Endodermal cell (in vitro differentiated cells): ENCODE data around the gene EPHX1. TPM values are rescaled to one million over a fixed set of nuclear protein-coding genes. Genes with fewer than 3 reads are reported as not detected.

ENCODE experiments used
- DNase-seq: peaks from one replicate; pipeline ENCODE4 v3.0.0-alpha.2; 2017
- H3K27ac ChIP-seq: 2 replicates; pipeline ENCODE4 v1.5.1; 2013; ENCODE audit warnings: mild to moderate bottlenecking, low read depth, low read length, moderate library complexity
- H3K27me3 ChIP-seq: 2 replicates; pipeline ENCODE4 v1.6.1; 2013; ENCODE audit warnings: mild to moderate bottlenecking, low read length, moderate library complexity; ENCODE audit not compliant: insufficient read depth, control insufficient read depth, poor library complexity, severe bottlenecking
- H3K36me3 ChIP-seq: 2 replicates; pipeline ENCODE4 v1.7.0; 2013; ENCODE audit warnings: mild to moderate bottlenecking, low read length, moderate library complexity; ENCODE audit not compliant: control insufficient read depth, insufficient read depth
- H3K4me1 ChIP-seq: one replicate; pipeline ENCODE4 v1.7.0; 2013; ENCODE audit warnings: low read length; ENCODE audit not compliant: control insufficient read depth, insufficient read depth
- H3K4me3 ChIP-seq: 2 replicates; pipeline ENCODE4 v1.5.1; 2013; ENCODE audit warnings: mild to moderate bottlenecking, low read length, moderate library complexity
- H3K9ac ChIP-seq: 2 replicates; pipeline ENCODE4 v1.6.1; 2013; ENCODE audit warnings: mild to moderate bottlenecking, low read length, moderate library complexity; ENCODE audit not compliant: poor library complexity, severe bottlenecking; ENCODE audit errors: extremely low read depth
- H3K9me3 ChIP-seq: 2 replicates; pipeline ENCODE4 v1.6.1; 2013; ENCODE audit warnings: mild to moderate bottlenecking, low read length, moderate library complexity; ENCODE audit not compliant: control insufficient read depth
- H3K27ac Mint-ChIP-seq: 2 replicates; pipeline ENCODE4 v1.8.0; 2020; ENCODE audit warnings: mixed read lengths
- H3K27me3 Mint-ChIP-seq: 2 replicates; pipeline ENCODE4 v1.8.0; 2021; ENCODE audit warnings: mild to moderate bottlenecking, mixed read lengths; ENCODE audit not compliant: insufficient read depth
- H3K36me3 Mint-ChIP-seq: 2 replicates; pipeline ENCODE4 v1.8.0; 2020; ENCODE audit warnings: low read depth, mixed read lengths
- H3K4me1 Mint-ChIP-seq: 2 replicates; pipeline ENCODE4 v1.8.0; 2020; ENCODE audit warnings: mixed read lengths
- H3K4me3 Mint-ChIP-seq: 2 replicates; pipeline ENCODE4 v1.8.0; 2020; ENCODE audit warnings: mild to moderate bottlenecking, moderate library complexity, mixed read lengths
- H3K9me3 Mint-ChIP-seq: 2 replicates; pipeline ENCODE4 v1.8.0; 2020; ENCODE audit warnings: mild to moderate bottlenecking, mixed read lengths
- CTCF ChIP-seq: fragments of 200-600 bp; sonication (generic); conservative IDR thresholded peaks from 2 replicates; pipeline ENCODE4 v1.5.0; 2021; ENCODE audit warnings: antibody characterized with exemption, mild to moderate bottlenecking
- WGBS, 2 experiments: methylation state at CpG; one replicate each; pipeline versions ENCODE4 v1.1.5 to v1.1.7; 2013; ENCODE audit warnings: missing lambda C conversion rate in 2 of 2, mixed read lengths in 1 of 2; ENCODE audit not compliant: insufficient coverage in 1 of 2, insufficient read length in 1 of 2; 5-methylcytosine and 5-hydroxymethylcytosine counted together
- total RNA-seq, 2 donors: library from RNA; stranded (reverse); fragmentation: NEBNext Ultra II Directional in 1 of 2; extraction: Animal tissue kit (Norgen Biotek cat#: 25700) in 1 of 2; gene quantifications; 2 replicates in 1 of 2; 3 replicates in 1 of 2; pipeline ENCODE4 v1.2.1, GENCODE V29; 2021

Gene EPHX1
- total RNA-seq, 2 donors from 2014 or later = 49.2 to 84.1 TPM

- no peak overlapping the region for H3K4me3 Mint-ChIP-seq
- no peaks in the 10 kb centered on the region for H3K9me3 Mint-ChIP-seq
- WGBS, 2 experiments = 92 to 94% methylated on average over 10 to 12 of the region's 12 CpGs
- Histone ChIP-seq H3K9me3 (no peaks in the 10 kb centered on the region), H3K27me3 (no peaks in the 10 kb centered on the region), H3K4me3 (no peak overlapping the region), H3K9ac (no peak overlapping the region), H3K4me1 (peaks cover 2% of the 10 kb centered on the region), H3K36me3 (peaks cover 87% of the 10 kb centered on the region), H3K27ac (no peak overlapping the region)
- no peak for TF ChIP-seq CTCF
- peak; percentile 76 for DNase-seq
- H3K27ac Mint-ChIP-seq = peak overlapping the region; percentile 37
- no peaks in the 10 kb centered on the region for H3K27me3 Mint-ChIP-seq
- H3K4me1 Mint-ChIP-seq = peaks cover 8% of the 10 kb centered on the region
- H3K36me3 Mint-ChIP-seq = peaks cover 51% of the 10 kb centered on the region
Measured at GRCh38 chr1:225842074-225842473, 32.1 kb downstream of the EPHX1 start.

DNA sequence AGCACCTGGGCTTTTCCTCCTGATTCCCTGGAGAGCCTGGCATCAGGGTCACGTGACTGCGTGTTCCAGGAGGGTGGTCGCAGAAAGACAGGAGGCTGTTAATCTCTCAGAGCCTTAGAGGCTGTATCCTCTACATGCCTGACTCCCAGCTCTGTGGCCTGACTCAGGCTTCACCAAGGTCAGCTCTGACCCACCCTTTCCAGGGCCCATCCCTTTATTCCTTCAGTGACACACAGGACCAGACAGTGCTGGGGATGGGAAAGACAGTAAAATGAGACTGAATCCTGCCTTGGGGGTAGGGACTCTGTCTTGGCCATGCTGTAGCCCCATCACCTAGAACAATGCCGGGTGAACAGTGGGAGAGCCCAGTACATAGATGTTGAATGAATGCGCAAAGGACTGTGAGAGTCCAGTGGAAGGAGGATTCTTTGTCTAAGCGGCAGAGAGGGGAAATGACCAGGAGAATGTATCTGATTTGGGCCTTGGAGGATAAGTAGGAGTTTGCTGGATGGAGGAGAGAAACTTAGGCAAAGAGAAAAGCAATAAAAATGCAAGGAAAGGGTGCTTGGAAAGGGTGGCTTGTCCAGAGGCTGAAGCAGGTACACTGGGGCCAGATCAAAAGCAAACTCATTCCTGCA, 33.0 kb downstream of the EPHX1 start:
- Histone ChIP-seq H3K27me3 (no peaks in the 10 kb centered on the region), H3K4me1 (peaks cover 2% of the 10 kb centered on the region), H3K9me3 (no peaks in the 10 kb centered on the region), H3K27ac (no peak overlapping the region), H3K4me3 (no peak overlapping the region), H3K36me3 (peaks cover 86% of the 10 kb centered on the region), H3K9ac (no peak overlapping the region)
- Mint-ChIP-seq H3K36me3 (peaks cover 51% of the 10 kb centered on the region), H3K27ac (peak overlapping the region; percentile 77), H3K4me1 (peaks cover 8% of the 10 kb centered on the region), H3K9me3 (no peaks in the 10 kb centered on the region), H3K27me3 (no peaks in the 10 kb centered on the region), H3K4me3 (no peak overlapping the region)
- DNase-seq = peak; percentile 41
- TF ChIP-seq CTCF = no peak
- 94 to 98% methylated on average over 6 of the region's 6 CpGs for WGBS, 2 experiments

DNA sequence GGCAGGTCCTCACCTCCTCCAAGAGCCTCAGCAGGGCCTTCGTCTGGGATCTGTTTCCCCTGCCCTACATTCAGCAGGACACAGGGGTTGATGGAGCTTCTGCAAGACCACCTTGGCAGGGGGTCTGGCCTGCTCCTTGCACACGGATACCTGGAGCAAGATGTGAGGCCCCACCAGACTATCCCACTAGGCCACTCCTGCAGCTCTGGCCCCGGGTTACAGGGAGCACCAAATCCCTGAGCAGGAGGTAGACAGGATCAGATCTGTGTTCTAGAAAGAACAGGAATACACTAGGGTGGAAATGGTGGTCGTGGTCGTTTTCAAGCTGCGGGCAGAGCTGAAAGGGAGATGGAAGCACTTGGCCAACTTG, 33.5 kb downstream of the EPHX1 start:
- H3K27me3 Mint-ChIP-seq = no peaks in the 10 kb centered on the region
- H3K27ac Mint-ChIP-seq = peak overlapping the region; percentile 12
- H3K4me3 Mint-ChIP-seq = no peak overlapping the region
- 92 to 96% methylated on average over 4 to 6 of the region's 6 CpGs for WGBS, 2 experiments
- Histone ChIP-seq H3K27ac (no peak overlapping the region), H3K9me3 (no peaks in the 10 kb centered on the region), H3K4me3 (no peak overlapping the region), H3K9ac (no peak overlapping the region), H3K4me1 (peaks cover 2% of the 10 kb centered on the region), H3K36me3 (peaks cover 86% of the 10 kb centered on the region), H3K27me3 (no peaks in the 10 kb centered on the region)
- DNase-seq = peak; percentile 50
- H3K9me3 Mint-ChIP-seq = no peaks in the 10 kb centered on the region
- peaks cover 53% of the 10 kb centered on the region for H3K36me3 Mint-ChIP-seq
- H3K4me1 Mint-ChIP-seq = peaks cover 14% of the 10 kb centered on the region
- TF ChIP-seq CTCF = no peak
